Measurements from ENCODE around the gene PIM1.

Gene PIM1

GRCh38 chr6:37139230-37139962 lies 30.6 kb upstream of the PIM1 start:
- DNase-seq (ENCODE audit: extremely low read depth, low read depth) = no peak
- no peak for TF ChIP-seq CTCF (IDR thresholded peaks at IDR 0.05; ENCODE audit: low read depth, low read length)

- TF ChIP-seq CTCF (IDR thresholded peaks at IDR 0.05; ENCODE audit: low read depth, low read length) = no peak
- DNase-seq (ENCODE audit: extremely low read depth, low read depth) = no peak
Measured at GRCh38 chr6:37140145-37140544, 29.8 kb upstream of the PIM1 start.

GRCh38 chr6:37141281-37142049 lies 28.5 kb upstream of the PIM1 start:
- DNase-seq (ENCODE audit: extremely low read depth, low read depth) = peak; percentile 76
- TF ChIP-seq CTCF (IDR thresholded peaks at IDR 0.05; ENCODE audit: low read depth, low read length) = no peak

- no peak for DNase-seq (ENCODE audit: extremely low read depth, low read depth)
- no peak for TF ChIP-seq CTCF (IDR thresholded peaks at IDR 0.05; ENCODE audit: low read depth, low read length)
Measured at GRCh38 chr6:37142050-37142614, 27.8 kb upstream of the PIM1 start.

GRCh38 chr6:37143585-37143984 lies 26.4 kb upstream of the PIM1 start:
- DNase-seq (ENCODE audit: extremely low read depth, low read depth) = no peak

GRCh38 chr6:37145443-37145842 lies 24.5 kb upstream of the PIM1 start:
- no peak for TF ChIP-seq CTCF (IDR thresholded peaks at IDR 0.05; ENCODE audit: low read depth, low read length)
- no peak for DNase-seq (ENCODE audit: extremely low read depth, low read depth)

More at GRCh38 chr6:37143585-37143984, 26.4 kb upstream of the PIM1 start:
- TF ChIP-seq CTCF (IDR thresholded peaks at IDR 0.05; ENCODE audit: low read depth, low read length) = no peak

GRCh38 chr6:37146735-37147157 lies 23.2 kb upstream of the PIM1 start:
- no peak for DNase-seq (ENCODE audit: extremely low read depth, low read depth)

More at GRCh38 chr6:37146735-37147157, 23.2 kb upstream of the PIM1 start:
- no peak for TF ChIP-seq CTCF (IDR thresholded peaks at IDR 0.05; ENCODE audit: low read depth, low read length)

Data from AG09319 (cell line).